Measurements from ENCODE around the gene MSLN. TPM values are rescaled to one million over a fixed set of nuclear protein-coding genes. Genes with fewer than 3 reads are reported as not detected.
A peak's percentile ranks its signal among the peaks of the same experiment; 100 is the strongest.

The MSLN gene
- total and polyA plus RNA-seq, 9 of the 15 experiments (the other 6 are each of a cell fraction or from before 2014, with no cell fraction given): not detected

- TF ChIP-seq ARID3B (CRISPR knock-in tag; IDR thresholded peaks at IDR 0.05; ENCODE audit: borderline replicate concordance) (no peak), ZBTB1 (CRISPR knock-in tag; IDR thresholded peaks at IDR 0.05; ENCODE audit: borderline replicate concordance, low read depth) (peak; percentile 70; the same call in 1 of the 2 replicates), HIVEP1 (CRISPR knock-in tag; IDR thresholded peaks at IDR 0.05) (no peak), ZNF174 (CRISPR knock-in tag; IDR thresholded peaks at IDR 0.05) (no peak), ZNF707 (CRISPR knock-in tag; conservative IDR thresholded peaks at IDR 0.05) (no peak), ZNF124 (CRISPR knock-in tag; IDR thresholded peaks at IDR 0.05) (no peak), FOS (IDR thresholded peaks at IDR 0.05; ENCODE audit: extremely low read depth, insufficient read length) (no peak), MXI1 (IDR thresholded peaks at IDR 0.05; ENCODE audit: low read depth, low read length) (no peak; the same call in 1 of the 2 replicates), HMGN3 (IDR thresholded peaks at IDR 0.05; ENCODE audit: borderline replicate concordance, extremely low read depth, insufficient read length, low read depth, low read length) (peak; percentile 49), TFAM (CRISPR knock-in tag; conservative IDR thresholded peaks at IDR 0.05) (no peak), ZBTB17 (CRISPR knock-in tag; IDR thresholded peaks at IDR 0.05) (peak; percentile 95), ATF3 (IDR thresholded peaks at IDR 0.05) (peak; percentile 88), ATF3 (CRISPR knock-in tag; conservative IDR thresholded peaks at IDR 0.05) (peak; percentile 95), ARID3A (IDR thresholded peaks at IDR 0.05; ENCODE audit: borderline replicate concordance, low read depth, low read length) (no peak), DNMT1 (IDR thresholded peaks at IDR 0.05) (no peak), RBM39 (optimal IDR thresholded peaks at IDR 0.05; ENCODE audit: low read depth, low read length) (no peak), ZNF696 (CRISPR knock-in tag; conservative IDR thresholded peaks at IDR 0.05) (no peak), CTCF (IDR thresholded peaks at IDR 0.05 in 2 of 3, conservative IDR thresholded peaks at IDR 0.05 in 1 of 3; ENCODE audit: insufficient read depth in 2 of 3, low read depth in 1 of 3, low read length in 3 of 3) (no peak), MITF (IDR thresholded peaks at IDR 0.05) (no peak), ZNF780A (CRISPR knock-in tag; IDR thresholded peaks at IDR 0.05) (no peak)
Observed at GRCh38 chr16:807347-808084, 47.0 kb downstream of the MSLN start (continued).
